ENCODE data around the gene IL27RA.

GRCh38 chr19:14086098-14086497 lies 54.5 kb downstream of the IL27RA start:
- no peak for TF ChIP-seq CTCF (IDR thresholded peaks at IDR 0.05; ENCODE audit: borderline replicate concordance, extremely low read depth, low read length, poor library complexity, severe bottlenecking)
- TF ChIP-seq EZH2 (IDR thresholded peaks at IDR 0.05; ENCODE audit: borderline replicate concordance, low read depth, low read length, severe bottlenecking): no peak

All from DND-41 (cell line).